GM12892 (cell line): Measurements from ENCODE around the gene BRS3.

Experiments
- POLR2A ChIP-seq: IDR thresholded peaks from 2 replicates; pipeline ENCODE4 v1.6.1; 2011; ENCODE audit warnings: low read depth, low read length, control low read depth
- POLR2AphosphoS5 ChIP-seq: IDR thresholded peaks from 2 replicates; pipeline ENCODE4 v1.6.1; 2011; ENCODE audit warnings: low read depth, low read length, control low read depth
- TAF1 ChIP-seq: IDR thresholded peaks from 2 replicates; pipeline ENCODE4 v1.6.1; 2011; ENCODE audit warnings: low read depth, mild to moderate bottlenecking, control low read depth, low read length, borderline replicate concordance

DNA sequence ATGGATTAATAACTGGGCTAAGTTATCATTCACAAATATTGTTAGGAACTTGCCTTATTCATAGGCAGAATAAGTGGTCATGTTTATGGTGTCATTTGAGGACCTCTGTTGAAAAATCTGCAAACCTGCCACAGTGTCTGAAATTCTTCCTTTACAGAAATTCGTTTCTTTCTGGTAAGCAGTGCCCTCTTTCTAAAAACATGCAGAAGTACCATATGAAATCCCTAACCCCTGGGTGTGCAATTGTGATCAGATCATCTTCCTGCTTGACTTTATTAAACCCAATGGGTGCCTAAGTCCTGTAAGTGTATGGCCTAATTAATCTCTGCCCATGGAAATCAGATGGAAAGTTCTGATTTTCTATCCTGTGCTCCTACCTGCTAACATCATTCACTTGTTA, 5.3 kb downstream of the BRS3 start:
- TF ChIP-seq POLR2A, result no peak
- no peak for TF ChIP-seq TAF1
- TF ChIP-seq POLR2AphosphoS5, result no peak
